Muscle of leg (tissue), 11 donors: Measurements from ENCODE around the gene KDM4B. TPM values are rescaled to one million over a fixed set of nuclear protein-coding genes. Genes with fewer than 3 reads are reported as not detected.

Experiments
- DNase-seq: peaks from one replicate; pipeline ENCODE4 v3.0.0; 2013
- H3K27ac ChIP-seq: one replicate; pipeline ENCODE4 v1.5.1; 2013; ENCODE audit warnings: mild to moderate bottlenecking, low read length, control low read depth
- H3K27me3 ChIP-seq: one replicate; pipeline ENCODE4 v1.6.1; 2013; ENCODE audit warnings: low read length; ENCODE audit not compliant: control insufficient read depth, insufficient read depth
- H3K36me3 ChIP-seq: one replicate; pipeline ENCODE4 v1.6.1; 2013; ENCODE audit warnings: low read length; ENCODE audit not compliant: control insufficient read depth, insufficient read depth
- H3K4me1 ChIP-seq: one replicate; pipeline ENCODE4 v1.6.1; 2013; ENCODE audit warnings: low read length; ENCODE audit not compliant: control insufficient read depth, insufficient read depth
- H3K4me3 ChIP-seq: one replicate; pipeline ENCODE4 v1.5.1; 2013; ENCODE audit warnings: low read length, control low read depth
- H3K9me3 ChIP-seq: replicated peaks from 2 replicates; pipeline ENCODE4 v1.6.1; 2013; ENCODE audit warnings: low read depth, low read length; ENCODE audit not compliant: control insufficient read depth
- WGBS: methylation state at CpG from one replicate; pipeline ENCODE4 v1.1.5; 2013; ENCODE audit warnings: missing lambda C conversion rate; ENCODE audit not compliant: insufficient coverage; 5-methylcytosine and 5-hydroxymethylcytosine counted together
- polyA plus RNA-seq, 8 donors: library from polyadenylated mRNA; unstranded; fragments of 120-200 nt; gene quantifications; one replicate each; pipeline versions ENCODE4 v1.2.1 to v1.2.3, GENCODE V29; 2013; ENCODE audit warnings: inconsistent platforms in 1 of 8, low replicate concordance in 1 of 8; ENCODE audit not compliant: insufficient read length in 8 of 8, insufficient read depth in 1 of 8
- total RNA-seq: library from RNA; stranded (reverse); fragments of 120-200 nt; gene quantifications from one replicate; pipeline ENCODE4 v1.2.4, GENCODE V29; 2013

Gene KDM4B
- total and polyA plus RNA-seq, 9 donors = 8.1 to 22.3 (median 21.1) TPM

- peaks cover 3% of the 10 kb centered on the region for H3K9me3 ChIP-seq
- H3K36me3 ChIP-seq = peaks cover 11% of the 10 kb centered on the region
- DNase-seq = no peak
- 87% methylated on average over 5 of the region's 13 CpGs for WGBS
- H3K4me1 ChIP-seq = peaks cover 18% of the 10 kb centered on the region
- no peak overlapping the region for H3K27ac ChIP-seq
- no peaks in the 10 kb centered on the region for H3K27me3 ChIP-seq
- H3K4me3 ChIP-seq = no peak overlapping the region
Measured at GRCh38 chr19:4991996-4992698, 23.2 kb downstream of the KDM4B start.

- no peak for DNase-seq
- no peak overlapping the region for H3K4me3 ChIP-seq
- no CpG with 5 or more reads among the region's 3 CpGs for WGBS
- peaks cover 22% of the 10 kb centered on the region for H3K36me3 ChIP-seq
- H3K9me3 ChIP-seq = peaks cover 3% of the 10 kb centered on the region
- H3K4me1 ChIP-seq = peaks cover 4% of the 10 kb centered on the region
- no peaks in the 10 kb centered on the region for H3K27me3 ChIP-seq
- H3K27ac ChIP-seq = no peak overlapping the region
Measured at GRCh38 chr19:4993683-4994082, 24.8 kb downstream of the KDM4B start.

- Histone ChIP-seq H3K9me3 (peaks cover 3% of the 10 kb centered on the region), H3K4me3 (no peak overlapping the region), H3K27ac (no peak overlapping the region), H3K36me3 (peaks cover 24% of the 10 kb centered on the region), H3K27me3 (no peaks in the 10 kb centered on the region), H3K4me1 (no peaks in the 10 kb centered on the region)
- WGBS = 95% methylated on average over 3 of the region's 5 CpGs
- DNase-seq = no peak
Measured at GRCh38 chr19:4996701-4997100, 27.8 kb downstream of the KDM4B start.

GRCh38 chr19:4997297-4997696 lies 28.4 kb downstream of the KDM4B start:
- 92% methylated on average over 12 of the region's 12 CpGs for WGBS
- H3K36me3 ChIP-seq = peaks cover 24% of the 10 kb centered on the region
- no peak for DNase-seq

GRCh38 chr19:5000120-5000611 lies 31.3 kb downstream of the KDM4B start:
- Histone ChIP-seq H3K27ac (no peak overlapping the region), H3K27me3 (no peaks in the 10 kb centered on the region), H3K4me1 (peaks cover 5% of the 10 kb centered on the region), H3K36me3 (peaks cover 24% of the 10 kb centered on the region), H3K4me3 (no peak overlapping the region), H3K9me3 (no peaks in the 10 kb centered on the region)
- no peak for DNase-seq
- 94% methylated on average over 6 of the region's 6 CpGs for WGBS

More at GRCh38 chr19:4997297-4997696, 28.4 kb downstream of the KDM4B start:
- H3K27ac ChIP-seq = no peak overlapping the region
- peaks cover 3% of the 10 kb centered on the region for H3K9me3 ChIP-seq
- H3K4me1 ChIP-seq = no peaks in the 10 kb centered on the region
- no peaks in the 10 kb centered on the region for H3K27me3 ChIP-seq
- no peak overlapping the region for H3K4me3 ChIP-seq

GRCh38 chr19:5001615-5002014 lies 32.7 kb downstream of the KDM4B start:
- WGBS = 48% methylated on average over 3 of the region's 3 CpGs
- no peak overlapping the region for H3K4me3 ChIP-seq

GRCh38 chr19:5002143-5002542 lies 33.2 kb downstream of the KDM4B start:
- Histone ChIP-seq H3K4me1 (peaks cover 5% of the 10 kb centered on the region), H3K9me3 (no peaks in the 10 kb centered on the region), H3K4me3 (no peak overlapping the region), H3K27me3 (no peaks in the 10 kb centered on the region), H3K27ac (no peak overlapping the region), H3K36me3 (peaks cover 14% of the 10 kb centered on the region)
- no peak for DNase-seq
- no CpG with 5 or more reads among the region's 4 CpGs for WGBS

More at GRCh38 chr19:5001615-5002014, 32.7 kb downstream of the KDM4B start:
- no peak for DNase-seq
- H3K9me3 ChIP-seq = no peaks in the 10 kb centered on the region
- H3K27ac ChIP-seq = no peak overlapping the region
- H3K36me3 ChIP-seq = peaks cover 17% of the 10 kb centered on the region
- H3K4me1 ChIP-seq = peaks cover 5% of the 10 kb centered on the region
- no peaks in the 10 kb centered on the region for H3K27me3 ChIP-seq

GRCh38 chr19:5003781-5004180 lies 34.9 kb downstream of the KDM4B start:
- Histone ChIP-seq H3K27me3 (no peaks in the 10 kb centered on the region), H3K27ac (no peak overlapping the region), H3K4me1 (peaks cover 5% of the 10 kb centered on the region), H3K36me3 (peaks cover 5% of the 10 kb centered on the region), H3K4me3 (no peak overlapping the region), H3K9me3 (no peaks in the 10 kb centered on the region)
- WGBS = 94% methylated on average over 15 of the region's 18 CpGs
- no peak for DNase-seq

GRCh38 chr19:5005096-5005495 lies 36.2 kb downstream of the KDM4B start:
- Histone ChIP-seq H3K36me3 (peaks cover 9% of the 10 kb centered on the region), H3K4me3 (no peak overlapping the region), H3K4me1 (peaks cover 5% of the 10 kb centered on the region), H3K9me3 (no peaks in the 10 kb centered on the region), H3K27me3 (no peaks in the 10 kb centered on the region), H3K27ac (no peak overlapping the region)
- 79% methylated on average over 3 of the region's 5 CpGs for WGBS
- DNase-seq = no peak

- 53% methylated on average over 5 of the region's 10 CpGs for WGBS
- H3K36me3 ChIP-seq = peaks cover 12% of the 10 kb centered on the region
- H3K27ac ChIP-seq = no peak overlapping the region
- H3K4me3 ChIP-seq = no peak overlapping the region
- H3K4me1 ChIP-seq = peaks cover 5% of the 10 kb centered on the region
- no peak for DNase-seq
- H3K9me3 ChIP-seq = no peaks in the 10 kb centered on the region
- H3K27me3 ChIP-seq = no peaks in the 10 kb centered on the region
Measured at GRCh38 chr19:5006201-5006600, 37.3 kb downstream of the KDM4B start.
